GM12865 (cell line): ENCODE measurements around the gene STARD10.

Experiments used
- DNase-seq: peaks from one replicate; pipeline ENCODE4 v3.0.0; 2010; ENCODE audit warnings: low read depth
- H3K4me3 ChIP-seq: 2 replicates; pipeline ENCODE4 v1.5.1; 2011; ENCODE audit warnings: mild to moderate bottlenecking, low read depth, low read length, control low read depth
- TF ChIP-seq, protein P1 (sequence below): IDR thresholded peaks from 2 replicates; pipeline ENCODE4 v1.5.1; 2011; ENCODE audit warnings: low read length, control low read depth, low read depth, inconsistent platforms; ENCODE audit not compliant: insufficient read depth; ENCODE audit errors: missing control alignments

STARD10 gene

DNA sequence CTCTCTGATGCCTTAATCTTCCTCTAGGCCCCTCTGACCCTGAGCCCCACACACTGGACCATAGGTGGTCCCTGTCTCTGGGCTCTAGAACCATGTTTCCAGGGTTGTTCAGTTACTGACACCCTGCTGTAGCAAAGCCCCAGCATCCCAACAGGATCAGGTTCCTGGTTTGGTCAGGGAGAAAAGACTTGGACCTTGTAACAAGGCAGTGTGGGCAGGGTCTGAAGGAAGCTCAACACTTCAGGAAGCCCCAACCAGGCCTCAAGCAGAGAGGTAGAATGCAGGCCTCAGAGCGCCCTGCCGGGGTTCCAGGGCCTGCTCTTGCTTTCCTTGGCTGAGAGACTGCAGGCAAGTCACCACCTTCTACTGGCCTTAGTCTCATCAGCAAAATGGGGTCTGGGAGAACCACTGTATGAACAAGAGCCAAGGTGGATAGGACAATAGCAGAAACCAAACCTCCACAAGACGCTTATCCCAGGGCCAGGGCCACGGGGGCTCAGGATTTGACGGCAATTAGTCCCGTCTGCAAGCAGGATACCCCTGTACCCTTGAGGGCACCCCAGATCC is 46.5 kb downstream of the STARD10 start:
- no peak for DNase-seq

DNA sequence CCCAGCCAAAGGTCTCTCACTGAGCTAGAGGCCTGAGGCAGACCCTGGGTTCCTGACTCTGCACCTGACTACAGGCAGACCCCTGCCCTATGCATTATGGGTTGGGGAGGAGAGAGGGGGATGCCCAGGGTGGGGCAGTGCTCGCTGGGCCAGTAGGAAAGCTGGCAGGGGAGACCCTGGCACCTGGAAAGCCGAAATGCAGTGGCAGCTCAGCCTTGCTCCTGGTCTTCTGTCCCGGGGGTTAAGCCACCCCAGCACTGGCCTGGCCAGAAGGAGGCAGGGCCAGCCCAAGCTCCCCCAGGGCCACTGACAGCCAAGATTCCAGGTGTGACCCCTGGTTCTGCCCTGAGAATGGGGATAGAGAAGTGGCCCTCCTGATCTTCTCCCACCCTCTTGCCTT is 47.0 kb downstream of the STARD10 start:
- no peak overlapping the region for H3K4me3 ChIP-seq
- DNase-seq: no peak
- TF ChIP-seq, protein P1, sequence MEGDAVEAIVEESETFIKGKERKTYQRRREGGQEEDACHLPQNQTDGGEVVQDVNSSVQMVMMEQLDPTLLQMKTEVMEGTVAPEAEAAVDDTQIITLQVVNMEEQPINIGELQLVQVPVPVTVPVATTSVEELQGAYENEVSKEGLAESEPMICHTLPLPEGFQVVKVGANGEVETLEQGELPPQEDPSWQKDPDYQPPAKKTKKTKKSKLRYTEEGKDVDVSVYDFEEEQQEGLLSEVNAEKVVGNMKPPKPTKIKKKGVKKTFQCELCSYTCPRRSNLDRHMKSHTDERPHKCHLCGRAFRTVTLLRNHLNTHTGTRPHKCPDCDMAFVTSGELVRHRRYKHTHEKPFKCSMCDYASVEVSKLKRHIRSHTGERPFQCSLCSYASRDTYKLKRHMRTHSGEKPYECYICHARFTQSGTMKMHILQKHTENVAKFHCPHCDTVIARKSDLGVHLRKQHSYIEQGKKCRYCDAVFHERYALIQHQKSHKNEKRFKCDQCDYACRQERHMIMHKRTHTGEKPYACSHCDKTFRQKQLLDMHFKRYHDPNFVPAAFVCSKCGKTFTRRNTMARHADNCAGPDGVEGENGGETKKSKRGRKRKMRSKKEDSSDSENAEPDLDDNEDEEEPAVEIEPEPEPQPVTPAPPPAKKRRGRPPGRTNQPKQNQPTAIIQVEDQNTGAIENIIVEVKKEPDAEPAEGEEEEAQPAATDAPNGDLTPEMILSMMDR: no peak

More for the DNA sequence above, 46.5 kb downstream of the STARD10 start:
- TF ChIP-seq, protein P1: no peak
- H3K4me3 ChIP-seq: no peak overlapping the region

DNA sequence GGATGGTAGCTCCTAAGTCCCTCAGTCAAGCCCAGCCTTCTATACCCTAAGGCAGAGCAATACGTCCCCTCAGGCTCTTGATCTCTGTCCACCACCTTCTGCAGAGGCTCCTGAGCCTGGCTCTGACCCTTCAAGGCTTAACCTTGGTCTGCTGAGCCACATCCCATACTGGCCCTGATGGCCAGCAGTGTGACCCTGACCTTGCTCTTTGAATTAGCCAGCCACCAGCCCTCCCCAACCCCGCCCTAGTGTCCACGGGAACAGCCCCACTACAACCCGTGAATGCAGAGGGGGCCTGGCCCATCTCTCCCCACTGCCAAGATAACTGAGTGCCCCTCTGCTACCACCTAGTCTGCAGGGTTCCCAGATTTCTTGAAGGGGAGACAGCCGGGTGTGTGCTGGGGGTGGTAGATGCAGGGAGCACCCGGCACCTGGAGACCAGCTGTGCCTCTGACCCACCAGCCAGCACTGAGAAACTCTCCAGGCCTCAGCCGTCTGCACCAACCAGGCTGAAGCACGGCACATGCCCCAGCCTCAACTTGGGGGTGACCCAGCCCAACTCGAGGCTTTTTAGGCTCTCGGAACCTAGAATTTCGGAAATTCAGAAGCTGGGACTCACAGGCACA is 47.8 kb downstream of the STARD10 start:
- TF ChIP-seq, protein P1: no peak

DNA sequence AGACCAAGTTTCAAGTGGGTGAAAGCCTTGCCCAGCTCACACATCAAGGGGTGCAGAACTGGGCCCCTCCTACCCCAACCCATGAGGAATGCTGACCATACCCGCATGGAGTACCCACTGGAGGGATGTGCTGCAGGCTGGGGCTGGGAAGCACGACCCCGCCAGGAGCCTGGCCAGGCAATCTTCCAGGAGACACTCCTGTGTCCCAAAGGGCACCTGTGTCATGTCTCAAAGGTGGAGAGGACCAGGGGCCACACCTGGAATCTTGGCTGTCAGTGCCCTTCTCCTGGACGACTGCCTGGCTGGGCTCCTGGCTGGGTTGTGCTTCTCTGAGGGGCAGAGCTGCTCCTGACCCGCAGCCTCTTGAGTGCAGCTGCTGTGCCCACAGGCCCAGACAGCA is 48.3 kb downstream of the STARD10 start:
- no peak overlapping the region for H3K4me3 ChIP-seq
- DNase-seq: no peak
- TF ChIP-seq, protein P1: no peak

More for the DNA sequence above, 47.8 kb downstream of the STARD10 start:
- H3K4me3 ChIP-seq: no peak overlapping the region
- DNase-seq: no peak

DNA sequence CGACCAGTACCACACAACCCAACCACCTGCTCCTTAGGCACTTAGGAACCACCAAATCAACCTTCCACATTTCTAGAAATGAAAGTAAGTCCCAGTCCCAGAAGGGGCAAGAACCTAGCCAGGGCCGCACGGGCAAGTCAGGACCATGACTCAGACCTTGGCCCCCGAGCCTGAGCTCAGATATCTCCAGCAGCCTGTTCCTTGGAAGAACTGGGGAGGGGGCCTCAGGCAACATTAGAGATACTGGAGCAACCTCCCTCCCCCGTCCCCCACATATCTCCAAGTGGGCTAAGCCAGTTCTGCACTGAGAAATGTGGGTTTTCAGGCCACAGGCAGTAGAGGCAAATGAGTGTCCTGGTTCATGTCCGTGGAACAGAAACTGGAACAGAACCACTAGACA is 49.4 kb downstream of the STARD10 start:
- H3K4me3 ChIP-seq: no peak overlapping the region
- TF ChIP-seq, protein P1: no peak
- DNase-seq: no peak

DNA sequence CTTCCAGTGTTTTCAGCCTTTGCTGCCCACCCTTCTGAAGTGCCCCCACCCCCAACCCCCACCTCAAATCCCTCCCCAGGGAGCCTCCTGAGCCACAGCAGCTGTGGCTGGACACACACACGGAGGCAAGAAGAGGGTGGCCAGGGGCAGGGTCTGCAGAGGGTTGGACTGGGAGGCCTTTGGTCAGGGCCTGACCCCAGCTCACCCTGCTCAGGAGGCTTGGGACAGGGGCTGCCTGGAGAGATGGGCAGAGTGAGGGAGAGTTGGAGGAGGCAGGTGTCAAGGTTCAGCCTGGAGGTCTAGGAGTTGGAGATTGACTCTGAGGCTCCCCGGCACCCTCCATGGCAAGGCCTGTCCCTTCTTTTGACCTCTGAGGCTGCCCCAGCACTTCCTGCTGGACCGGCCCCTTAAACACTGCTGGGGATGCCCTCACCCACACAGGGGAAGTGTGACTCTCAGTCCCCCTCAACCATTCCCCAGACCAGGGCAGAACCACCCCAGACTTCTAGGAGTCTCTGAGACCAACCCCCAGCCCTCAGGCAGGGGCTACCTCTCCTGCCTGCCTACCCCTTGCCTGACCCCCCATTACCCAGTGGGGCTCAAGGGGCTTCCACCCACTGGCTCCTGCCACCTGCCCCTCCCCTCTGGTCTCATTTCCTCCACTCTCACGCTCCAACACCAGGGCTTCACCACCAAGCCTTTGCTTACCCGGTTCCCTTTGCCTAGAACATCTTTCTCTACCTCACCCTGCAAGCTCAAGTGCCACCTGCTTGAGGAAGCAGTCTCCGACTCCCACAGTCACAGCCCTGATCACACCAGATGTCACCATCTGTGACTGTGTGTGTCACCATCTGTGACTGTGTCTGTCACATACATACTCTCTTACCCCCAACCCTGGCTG is 50.3 kb downstream of the STARD10 start:
- no peak overlapping the region for H3K4me3 ChIP-seq
- TF ChIP-seq, protein P1: no peak
- peak; percentile 84 for DNase-seq
